HG03520 (cell line): ENCODE measurements around the gene TTC23L.
"Not testable (repeated sequence)": the region's sequence is repeated elsewhere in the genome, so short reads cannot be mapped to it uniquely, and the experiment has no call there.

Experiments
- ATAC-seq: cut with Tn5 transposase; IDR thresholded peaks from one replicate; pipeline ENCODE4 v1.9.1; 2021; ENCODE audit warnings: mild to moderate bottlenecking, moderate library complexity; ENCODE audit not compliant: unreplicated experiment

The TTC23L gene, protein sequence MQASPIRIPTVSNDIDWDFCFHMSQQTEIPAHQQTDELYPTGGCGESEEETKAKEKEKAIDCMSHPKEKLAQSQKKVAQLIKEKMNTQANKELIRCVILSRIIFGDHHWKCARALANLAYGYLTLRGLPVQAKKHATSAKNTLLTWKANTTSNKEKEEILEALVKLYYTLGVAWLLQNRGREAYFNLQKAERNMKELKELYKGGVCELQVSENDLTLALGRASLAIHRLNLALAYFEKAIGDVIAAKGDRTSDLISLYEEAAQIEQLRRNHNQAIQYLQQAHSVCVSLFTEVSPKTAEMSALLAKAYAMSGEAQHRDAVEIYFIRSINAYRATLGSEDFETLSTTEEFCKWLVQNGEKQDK

DNA sequence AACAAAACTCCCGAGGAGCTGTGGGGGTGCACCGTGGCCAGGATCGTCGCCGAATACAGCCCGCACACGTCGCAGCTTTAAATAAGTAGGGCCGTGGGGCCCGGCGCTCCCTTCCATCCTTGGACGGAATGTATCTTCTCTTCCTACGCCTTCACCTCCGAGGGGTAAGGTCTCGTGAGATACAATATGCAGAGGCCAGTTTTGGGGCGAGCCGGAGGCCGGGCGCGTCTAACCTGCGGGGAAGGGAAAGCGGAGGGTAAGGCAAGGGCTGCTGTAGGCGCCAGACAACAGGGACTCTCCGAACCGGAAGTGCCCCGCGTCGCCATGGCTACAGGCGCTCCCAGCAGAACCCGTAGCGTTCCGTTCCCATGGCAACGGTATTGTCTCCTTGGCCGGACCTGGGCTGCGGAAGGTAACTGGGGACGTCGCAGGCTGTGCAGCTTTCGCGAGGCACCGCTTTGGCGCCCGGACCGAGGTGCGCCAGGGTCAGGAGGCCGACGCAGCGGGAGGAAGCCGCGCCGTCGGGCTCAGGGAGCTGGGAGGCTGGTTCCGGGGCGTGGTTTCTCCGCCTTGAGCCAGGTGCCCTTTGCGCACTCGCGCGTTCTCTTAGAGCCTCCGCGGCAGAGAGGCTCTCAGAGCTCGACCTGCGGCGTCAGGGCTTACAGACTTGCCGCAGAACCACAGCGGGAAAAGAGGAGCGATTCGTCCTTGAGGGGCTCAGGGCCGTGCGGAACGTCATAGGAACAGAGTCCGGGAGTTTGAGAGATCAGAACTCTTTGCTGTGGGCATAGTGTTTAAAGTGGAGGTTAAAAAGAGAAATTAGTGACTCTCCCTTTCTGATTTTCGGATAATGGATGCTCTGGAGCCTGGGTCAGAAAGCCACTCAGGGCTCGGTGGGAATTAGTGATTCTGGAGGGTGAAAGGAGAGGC, at the start of gene TTC23L:
Gene TTC23L (plus strand): TSS at position 380 of the 930 bp plus-strand sequence. CDS start 1,508 bp downstream, outside the sequence.
- ATAC-seq, result peak; percentile 98

DNA sequence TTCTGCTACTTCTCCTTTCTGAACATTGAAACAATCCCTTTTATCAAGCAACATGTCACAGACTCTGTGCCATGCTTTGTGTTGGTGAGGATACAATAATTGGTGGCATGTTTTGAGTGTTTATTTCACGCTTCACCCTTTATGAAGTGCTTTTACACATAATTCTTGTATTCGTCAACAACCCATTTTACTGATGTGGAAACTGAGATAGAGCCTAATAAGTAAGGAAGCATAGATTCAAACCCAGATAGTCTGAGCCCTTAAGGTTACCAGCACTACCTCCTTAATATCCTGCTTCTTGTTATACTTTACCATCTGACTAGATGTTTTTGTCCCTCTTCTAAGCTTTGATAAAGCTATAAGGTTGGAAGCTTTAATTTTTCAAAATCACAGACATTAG, 49.3 kb upstream of the TTC23L start:
- ATAC-seq, result no peak

DNA sequence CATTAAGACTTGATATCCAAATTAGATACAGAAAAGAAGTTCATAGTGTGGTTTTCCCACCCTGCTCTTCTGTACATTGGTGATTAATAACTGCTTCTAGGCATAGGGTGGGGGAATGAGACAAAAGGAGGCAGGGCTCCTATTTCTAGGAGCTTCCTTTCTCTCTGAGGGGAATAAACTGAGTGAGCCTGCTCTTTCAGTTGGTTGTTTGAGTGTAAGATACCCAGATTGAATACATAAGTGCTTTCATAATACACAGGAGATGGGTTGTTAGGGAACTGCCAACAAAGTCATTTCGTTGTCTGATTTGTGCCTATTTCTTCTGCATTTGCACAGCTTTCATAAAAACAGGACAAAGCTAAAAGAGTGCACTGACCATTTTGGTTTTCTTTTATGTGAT, 48.9 kb upstream of the TTC23L start:
- no peak for ATAC-seq

DNA sequence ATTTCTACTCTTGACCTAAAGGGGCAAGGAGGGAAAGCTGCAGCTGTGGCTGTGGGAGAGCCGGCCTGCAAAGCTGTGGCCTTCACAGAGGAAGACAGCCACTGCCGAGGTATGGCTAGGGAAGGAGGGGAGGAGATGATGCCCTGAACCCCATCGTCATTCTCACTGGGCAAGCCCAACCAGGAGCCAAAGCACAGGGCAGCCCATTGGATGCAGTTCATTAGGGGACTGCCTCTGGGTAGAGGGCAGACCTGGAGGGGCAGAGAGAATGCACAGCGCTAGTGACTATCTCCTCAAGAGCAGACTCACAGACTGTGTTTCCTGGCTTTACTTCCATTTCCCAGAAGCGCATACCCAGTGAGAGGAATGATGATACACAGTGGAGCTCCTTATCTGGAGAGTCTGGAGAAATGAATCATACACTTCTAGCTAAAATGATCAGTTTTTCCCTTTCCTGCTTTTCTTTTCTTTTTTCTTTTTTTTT, 47.2 kb upstream of the TTC23L start:
- ATAC-seq, result no peak

DNA sequence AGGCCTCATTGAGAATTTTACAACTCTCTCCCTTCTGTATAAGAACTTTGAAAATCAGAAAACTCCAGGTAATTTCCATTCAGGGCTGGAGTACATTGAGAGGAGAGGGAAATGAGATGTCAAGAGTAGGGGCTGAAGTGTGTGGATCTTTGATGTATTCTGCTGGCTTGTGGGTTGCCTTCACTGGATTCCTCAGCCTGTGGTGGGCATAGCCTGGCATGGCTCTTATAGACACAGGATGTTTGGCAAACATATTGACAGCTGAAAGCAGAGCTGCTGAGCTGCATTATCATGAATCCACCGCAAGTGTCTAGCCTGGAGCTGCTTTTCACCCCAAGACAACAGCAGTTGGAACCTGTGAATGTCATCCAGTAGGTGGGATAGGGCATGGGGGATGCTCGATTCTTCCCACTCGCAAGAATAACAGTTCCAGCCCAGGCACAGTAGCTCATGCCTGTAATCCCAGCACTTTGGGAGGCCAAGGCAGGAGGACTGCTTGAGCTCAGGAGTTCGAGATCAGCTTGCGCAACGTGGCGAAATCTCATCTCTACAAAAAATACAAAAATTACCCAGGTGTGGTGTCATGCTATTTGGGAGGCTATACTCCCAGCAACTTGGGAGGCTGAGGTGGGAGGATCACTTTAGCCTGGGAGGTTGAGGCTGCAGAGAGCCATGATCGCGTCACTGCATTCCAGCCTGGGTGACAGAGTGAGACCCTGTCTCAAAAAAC, 36.0 kb upstream of the TTC23L start:
- ATAC-seq, result no peak

DNA sequence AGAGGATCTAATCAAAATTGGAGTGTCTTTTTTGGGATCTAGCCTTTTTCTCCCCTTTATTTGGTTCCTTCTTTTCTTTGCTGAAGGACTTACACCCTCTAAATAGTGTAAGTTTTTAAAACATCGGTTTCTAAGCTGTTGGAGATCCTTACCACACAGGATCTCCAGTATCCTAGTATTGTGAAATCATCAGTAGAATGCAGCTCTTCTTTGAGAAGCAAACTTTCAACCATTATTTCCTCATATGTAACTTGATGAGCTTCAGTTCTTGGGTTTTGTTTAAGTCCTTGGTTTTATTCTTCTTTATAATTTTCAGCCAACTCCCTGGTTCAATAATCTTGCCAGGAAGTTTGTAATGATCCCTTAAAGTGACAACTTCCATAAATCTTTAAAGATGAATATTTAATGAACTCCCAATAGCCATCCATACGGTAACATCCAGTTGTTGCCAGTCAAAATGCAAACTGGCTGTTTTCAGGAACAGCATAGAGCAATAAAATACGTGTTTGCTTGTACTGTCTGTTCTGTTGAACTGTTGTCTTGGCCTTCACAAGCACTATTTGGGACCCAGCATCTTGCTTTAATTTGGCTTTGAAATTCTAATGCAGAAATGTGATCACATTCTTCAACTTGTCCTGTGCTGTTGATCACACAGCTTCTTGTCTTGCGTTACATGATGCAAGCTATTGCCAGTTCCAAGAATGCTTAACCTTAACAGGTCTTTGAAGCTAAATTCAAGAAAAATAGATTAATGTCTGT, 34.8 kb upstream of the TTC23L start:
- ATAC-seq, result no peak

DNA sequence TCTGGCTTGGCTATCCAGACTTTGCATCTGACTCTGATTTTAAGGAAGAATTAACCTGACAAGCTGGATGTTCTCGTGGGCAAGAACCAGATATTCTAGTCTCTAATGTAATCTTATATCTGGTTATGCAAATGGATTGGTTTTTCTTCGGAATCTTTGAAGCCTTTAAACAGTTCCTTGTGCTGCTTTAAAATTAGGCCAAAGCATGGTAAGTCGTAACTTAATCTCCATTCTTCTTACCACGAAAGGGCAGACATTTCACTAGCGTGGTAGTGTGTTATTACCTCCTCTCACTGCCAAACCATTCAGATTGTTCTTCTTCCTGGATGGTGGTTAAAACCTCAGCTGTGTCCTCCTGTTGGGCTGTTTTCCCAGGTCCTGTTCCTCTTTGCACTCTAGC, 34.1 kb upstream of the TTC23L start:
- no peak for ATAC-seq

DNA sequence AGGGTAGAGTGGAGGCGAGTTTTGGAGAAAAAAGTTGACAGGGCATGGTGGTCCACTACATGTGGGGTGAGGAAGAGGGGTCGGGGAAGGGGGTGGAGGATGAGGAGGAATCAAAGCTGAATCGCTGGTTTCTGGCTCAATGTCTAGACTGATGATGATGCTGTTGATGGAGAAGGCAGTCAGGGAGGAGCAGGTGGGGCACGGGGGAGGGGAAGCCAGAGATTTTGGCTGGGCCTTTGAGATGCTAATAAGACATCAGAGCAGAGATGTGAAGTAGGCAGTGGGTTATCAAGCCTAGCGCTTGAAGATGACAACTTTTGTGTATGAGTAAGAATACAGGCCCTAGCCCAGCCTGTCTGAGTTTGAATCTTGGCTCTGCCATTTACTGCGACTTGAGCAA, 32.4 kb upstream of the TTC23L start:
- ATAC-seq, result no peak

DNA sequence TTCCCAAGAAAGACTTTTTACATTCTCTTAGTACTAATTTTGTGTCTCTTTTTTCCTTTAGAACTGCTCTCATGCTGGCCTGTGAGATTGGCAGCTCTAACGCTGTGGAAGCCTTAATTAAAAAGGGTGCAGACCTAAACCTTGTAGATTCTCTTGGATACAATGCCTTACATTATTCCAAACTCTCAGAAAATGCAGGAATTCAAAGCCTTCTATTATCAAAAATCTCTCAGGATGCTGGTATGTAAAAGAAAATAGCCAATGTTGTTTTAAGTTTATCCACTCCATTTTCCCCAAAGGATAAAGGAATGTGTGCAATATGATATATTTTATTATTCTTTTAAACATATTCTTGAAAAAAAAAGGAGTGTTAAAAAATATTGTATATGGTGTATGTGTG, 27.3 kb upstream of the TTC23L start:
- ATAC-seq, result no peak

DNA sequence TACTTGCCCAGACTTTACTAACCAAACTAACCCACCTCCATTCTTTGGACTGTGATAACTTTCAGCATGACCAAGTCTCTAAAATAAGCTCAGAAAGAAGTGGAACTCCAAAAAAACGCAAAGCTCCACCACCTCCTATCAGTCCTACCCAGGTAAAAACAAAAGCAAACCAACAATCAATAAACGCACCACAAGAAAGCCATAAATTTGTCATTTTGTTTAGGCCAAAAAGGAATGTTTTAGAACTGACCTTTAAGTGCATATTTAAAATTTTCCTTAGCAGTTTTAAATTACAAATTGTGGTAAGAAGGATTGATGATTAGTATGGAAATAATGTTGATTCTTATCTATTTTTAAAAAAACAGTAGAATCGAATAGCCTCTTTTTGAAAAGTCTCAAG, 25.5 kb upstream of the TTC23L start:
- ATAC-seq, result no peak

DNA sequence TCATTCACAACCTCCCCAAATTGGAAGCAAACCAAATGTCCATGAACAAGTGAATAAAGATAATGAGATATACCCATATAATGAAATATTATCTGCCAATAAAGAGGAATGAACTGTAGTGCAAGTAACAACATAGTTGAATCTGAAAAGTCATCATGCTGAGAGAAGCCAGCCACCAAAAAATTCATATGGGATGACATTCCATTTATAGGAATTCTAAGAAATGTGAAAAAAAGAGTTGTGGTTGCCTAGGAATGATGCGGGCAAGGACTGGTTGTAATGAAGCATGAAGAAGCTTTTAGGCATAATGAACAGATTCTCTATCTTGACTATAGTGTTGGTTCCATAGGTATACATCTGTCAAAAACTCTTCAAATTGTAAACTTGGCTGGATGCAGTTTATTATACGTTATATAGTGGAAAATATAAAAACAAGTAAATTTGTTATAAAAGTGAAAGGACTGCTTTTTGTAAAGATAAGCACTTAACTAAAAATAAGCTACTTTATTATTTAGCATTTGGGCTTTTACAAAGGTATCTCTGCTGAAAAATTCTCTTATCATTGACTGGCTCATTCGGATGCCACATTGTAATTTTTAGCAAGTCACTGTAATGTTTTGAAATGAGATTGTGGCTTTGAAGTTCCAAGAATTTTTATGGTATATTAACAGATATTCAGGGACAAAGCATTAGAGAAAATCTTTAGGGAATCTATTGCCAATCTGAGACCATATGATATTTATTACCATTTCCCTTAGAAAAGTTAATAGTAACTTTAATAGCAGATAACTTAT, 21.2 kb upstream of the TTC23L start:
- ATAC-seq, result no peak

DNA sequence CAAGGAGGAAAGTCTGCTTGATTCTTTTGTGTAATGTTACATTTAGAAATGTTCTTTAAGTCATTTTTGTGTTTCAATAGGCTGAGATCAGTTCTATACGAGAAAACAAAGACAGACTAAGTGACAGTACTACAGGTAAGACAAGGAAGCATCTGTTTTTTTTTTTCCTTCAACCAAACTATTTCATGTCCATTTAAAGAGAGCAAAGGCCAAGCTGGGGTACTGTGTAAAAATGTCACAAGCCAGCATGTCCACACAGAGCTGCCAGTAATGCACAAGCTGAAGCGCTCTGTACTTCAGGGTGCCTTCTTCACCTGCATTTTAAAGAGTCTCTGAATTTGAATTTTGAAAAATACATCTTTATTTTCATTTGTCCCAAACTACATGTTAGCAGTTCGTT, 20.2 kb upstream of the TTC23L start:
- no peak for ATAC-seq

DNA sequence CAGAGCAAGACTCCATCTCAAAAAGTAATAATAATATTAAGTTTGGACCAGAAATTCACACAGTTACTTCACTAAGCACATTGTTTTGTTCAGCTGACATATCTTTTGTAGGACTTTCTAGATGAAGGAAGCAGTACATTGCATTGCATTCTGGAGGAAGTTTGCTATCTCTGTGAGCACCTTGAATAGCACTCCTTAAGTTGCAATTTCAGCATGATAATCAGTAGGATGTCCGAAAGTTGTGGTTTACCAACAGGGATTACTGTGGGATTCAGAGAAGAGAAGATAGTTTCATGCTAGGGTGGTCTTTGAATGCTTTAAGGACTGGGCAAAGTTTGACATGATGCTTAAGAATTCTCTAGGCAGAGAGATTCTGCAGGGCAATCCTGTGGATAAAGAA, 18.4 kb upstream of the TTC23L start:
- ATAC-seq, result no peak

DNA sequence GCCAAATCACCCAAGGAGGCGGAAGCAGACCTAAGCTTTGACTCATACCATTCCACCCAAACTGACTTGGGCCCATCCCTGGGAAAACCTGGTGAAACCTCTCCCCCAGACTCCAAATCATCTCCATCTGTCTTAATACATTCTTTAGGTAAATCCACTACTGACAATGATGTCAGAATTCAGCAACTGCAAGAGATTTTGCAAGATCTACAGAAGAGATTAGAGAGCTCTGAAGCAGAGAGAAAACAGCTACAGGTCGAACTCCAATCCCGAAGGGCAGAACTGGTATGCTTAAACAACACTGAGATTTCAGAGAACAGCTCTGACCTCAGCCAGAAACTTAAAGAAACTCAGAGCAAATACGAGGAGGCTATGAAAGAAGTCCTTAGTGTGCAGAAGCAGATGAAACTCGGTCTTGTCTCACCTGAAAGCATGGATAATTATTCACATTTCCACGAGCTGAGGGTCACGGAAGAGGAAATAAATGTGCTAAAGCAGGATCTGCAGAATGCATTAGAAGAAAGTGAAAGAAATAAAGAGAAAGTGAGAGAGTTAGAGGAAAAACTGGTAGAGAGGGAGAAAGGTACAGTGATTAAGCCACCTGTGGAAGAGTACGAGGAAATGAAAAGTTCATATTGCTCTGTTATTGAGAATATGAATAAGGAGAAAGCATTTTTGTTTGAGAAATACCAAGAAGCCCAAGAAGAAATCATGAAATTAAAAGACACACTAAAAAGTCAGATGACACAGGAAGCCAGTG, 15.8 kb upstream of the TTC23L start:
- ATAC-seq, result no peak

DNA sequence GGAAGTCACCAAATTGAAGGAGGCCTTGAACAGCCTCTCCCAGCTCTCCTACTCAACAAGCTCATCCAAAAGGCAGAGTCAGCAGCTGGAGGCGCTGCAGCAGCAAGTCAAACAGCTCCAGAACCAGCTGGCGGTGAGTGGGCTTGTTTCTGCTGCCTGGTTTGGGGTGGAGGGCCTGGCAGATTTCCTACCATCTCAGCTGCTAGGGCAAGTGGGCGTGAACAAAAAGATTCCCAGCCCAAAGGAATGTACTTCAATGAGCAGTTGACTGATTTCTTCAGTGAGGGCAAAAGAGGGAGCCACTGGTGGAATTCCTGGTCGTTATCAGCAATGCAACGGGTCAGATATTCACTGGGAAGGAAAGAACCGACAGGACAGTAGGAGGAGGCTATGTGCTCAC, 12.6 kb upstream of the TTC23L start:
- ATAC-seq, result no peak

DNA sequence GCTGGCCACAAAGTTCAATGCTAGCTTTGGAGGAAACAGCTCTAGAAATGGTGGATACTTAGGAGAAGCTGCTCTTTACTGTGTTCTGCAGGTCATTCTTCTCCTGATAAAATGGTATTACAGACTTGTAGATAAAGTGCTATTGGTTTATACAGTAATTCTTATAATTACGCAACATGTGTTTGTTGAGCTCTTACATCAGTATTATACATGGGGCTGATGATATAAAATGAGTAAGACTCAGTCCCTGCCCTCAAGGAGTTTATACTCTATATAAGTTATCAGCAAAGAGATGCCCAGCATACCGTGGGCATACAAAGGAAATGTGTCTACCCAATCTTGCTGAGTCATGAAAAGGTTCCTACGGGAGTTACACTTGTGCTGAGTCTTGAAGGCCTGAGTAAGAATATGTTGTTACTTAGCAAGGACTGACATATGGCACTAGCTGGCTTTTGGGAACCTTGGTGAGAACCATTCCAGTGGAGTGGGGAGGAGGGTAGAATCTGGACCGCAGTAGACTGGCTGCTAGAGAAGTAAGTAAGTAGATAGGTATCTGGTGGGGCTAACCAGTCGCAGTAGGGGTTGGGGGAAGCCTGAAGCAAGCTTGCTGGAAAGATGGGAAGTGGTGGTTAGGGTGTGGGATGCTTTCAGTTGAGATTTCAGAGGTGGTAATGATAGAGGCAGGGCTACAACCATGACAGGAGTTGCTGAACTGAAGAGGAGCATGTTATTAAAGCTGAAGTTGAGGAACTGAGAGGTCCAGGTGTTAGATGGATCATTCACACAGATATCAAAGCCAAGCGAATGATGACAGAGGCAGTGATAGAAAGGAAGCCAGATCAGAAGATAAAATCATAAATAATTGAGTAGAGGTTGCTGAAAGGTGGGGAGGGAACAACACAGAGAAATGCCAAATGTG, 11.1 kb upstream of the TTC23L start:
- no peak for ATAC-seq

DNA sequence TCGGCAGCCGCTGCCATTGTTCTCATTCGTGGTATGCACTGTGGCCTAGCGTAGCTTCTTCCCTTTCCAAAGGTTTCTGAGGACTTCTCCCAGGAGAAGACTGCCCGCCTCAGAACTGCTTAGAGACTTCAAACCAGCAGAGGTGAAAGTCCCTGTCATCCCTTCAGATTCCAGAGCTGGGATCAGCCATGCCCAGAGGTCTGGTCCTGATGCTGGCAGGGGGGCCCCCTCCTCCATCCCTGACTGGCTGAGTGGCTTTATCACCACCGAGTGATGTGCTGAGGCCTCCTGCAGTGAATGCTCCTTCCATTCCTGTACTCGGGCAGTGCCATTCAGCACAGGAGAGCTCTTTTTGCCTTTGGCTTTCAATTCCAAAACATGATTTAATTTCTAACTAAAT, 8.1 kb upstream of the TTC23L start:
- ATAC-seq, result not testable (repeated sequence)

DNA sequence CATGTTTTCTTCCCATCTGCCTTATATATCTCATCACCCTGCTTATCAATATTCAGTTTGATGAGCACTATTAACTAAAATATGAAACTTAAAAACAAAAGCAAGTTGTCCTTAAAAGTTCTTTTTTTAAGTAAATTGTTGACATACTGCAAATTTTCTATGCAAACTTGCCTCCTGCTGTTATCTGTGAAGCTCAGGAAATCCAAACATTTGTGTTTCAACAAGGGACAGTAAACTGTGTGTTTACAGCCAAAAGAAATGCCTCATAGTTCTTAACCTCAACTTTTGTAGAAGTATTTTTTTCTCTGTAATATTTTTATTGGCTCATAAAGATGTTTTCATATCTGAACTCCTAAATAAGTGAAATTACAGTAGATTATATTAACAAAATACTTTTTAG, 7.7 kb upstream of the TTC23L start:
- no peak for ATAC-seq
